Tongue (tissue), 2 donors: Measurements from ENCODE around the gene TMCO6. TPM values are rescaled to one million over a fixed set of nuclear protein-coding genes. Genes with fewer than 3 reads are reported as not detected.
"Not testable (repeated sequence)": the region's sequence is repeated elsewhere in the genome, so short reads cannot be mapped to it uniquely, and the experiment has no call there.

Experiments
- DNase-seq: peaks from one replicate; pipeline ENCODE4 v3.0.0-alpha.2; 2015
- total RNA-seq: library from RNA; depleted of rRNA; stranded (reverse); fragments of >200 nt; gene quantifications from one replicate; pipeline ENCODE4 v1.2.3, GENCODE V29; 2014

TMCO6 gene
- total RNA-seq, result 17.8 TPM

GRCh38 chr5:140639148-140639981 is at the start of gene TMCO6:
TSS of gene TMCO6 (plus strand) at chr5:140639451. CDS start at chr5:140639528, 77 bp downstream.
- DNase-seq, result peak; percentile 97

DNA sequence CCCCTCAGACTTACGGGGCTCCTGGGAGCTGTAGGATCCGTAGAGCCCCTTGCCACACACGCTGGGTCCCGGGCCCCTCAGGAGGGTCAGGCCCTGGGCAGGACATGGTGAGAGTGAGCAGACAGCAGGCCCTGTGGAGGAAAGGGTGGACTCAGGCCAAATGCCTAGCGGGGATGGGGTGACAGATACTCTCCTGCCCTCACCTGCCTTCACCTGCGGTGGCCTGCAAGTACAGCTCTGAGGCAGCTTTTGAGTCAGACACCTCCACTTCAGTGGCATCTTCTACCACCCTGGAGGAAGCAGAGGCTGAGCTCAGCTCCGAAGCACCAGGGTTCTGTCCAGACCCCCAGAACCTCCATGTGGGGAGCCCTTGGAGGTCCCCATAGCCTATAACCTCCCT is 48.4 kb upstream of the TMCO6 start:
- no peak for DNase-seq

- DNase-seq, result no peak
Observed at GRCh38 chr5:140591747-140592372, 47.4 kb upstream of the TMCO6 start.

DNA sequence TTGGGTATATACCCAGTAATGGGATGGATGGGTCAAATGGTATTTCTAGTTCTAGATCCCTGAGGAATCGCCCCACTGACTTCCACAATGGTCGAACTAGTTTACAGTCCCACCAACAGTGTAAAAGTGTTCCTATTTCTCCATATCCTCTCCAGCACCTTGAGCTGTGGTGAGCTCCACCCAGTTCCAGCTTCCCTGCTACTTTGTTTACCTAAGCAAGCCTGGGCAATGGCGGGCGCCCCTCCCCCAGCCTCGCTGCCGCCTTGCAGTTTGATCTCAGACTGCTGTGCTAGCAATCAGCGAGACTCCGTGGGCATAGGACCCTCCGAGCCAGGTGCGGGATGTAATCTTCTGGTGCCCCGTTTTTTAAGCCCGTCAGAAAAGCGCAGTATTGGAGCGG is 46.2 kb upstream of the TMCO6 start:
- DNase-seq, result not testable (repeated sequence)

- no peak for DNase-seq
Observed at GRCh38 chr5:140594169-140594568, 45.1 kb upstream of the TMCO6 start.

- DNase-seq, result peak; percentile 35
Observed at GRCh38 chr5:140595538-140596300, 43.5 kb upstream of the TMCO6 start.

DNA sequence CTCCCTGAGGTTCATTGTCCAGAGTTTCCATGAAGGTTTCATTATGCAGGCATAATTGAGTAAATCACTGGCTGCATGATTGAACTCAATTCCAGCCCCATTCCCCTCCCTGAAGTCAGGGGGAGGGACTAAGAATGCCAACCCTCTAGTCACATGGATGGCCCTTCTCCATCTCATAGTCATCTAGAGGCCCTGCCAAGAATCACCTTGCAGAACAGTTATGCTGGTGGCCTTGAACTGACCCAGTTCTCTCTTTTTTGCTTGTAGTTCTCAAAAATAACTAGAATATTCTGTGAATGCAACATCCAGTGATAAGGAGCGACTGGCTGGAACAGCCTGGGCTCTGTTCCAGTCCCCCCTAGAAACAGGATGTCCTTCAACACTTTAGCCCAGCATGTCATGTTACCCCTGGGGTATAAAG is 42.9 kb upstream of the TMCO6 start:
- no peak for DNase-seq

- DNase-seq, result no peak
Observed at GRCh38 chr5:140598836-140599235, 40.4 kb upstream of the TMCO6 start.

GRCh38 chr5:140600096-140600495 is 39.2 kb upstream of the TMCO6 start:
- DNase-seq, result no peak

GRCh38 chr5:140602147-140602546 is 37.1 kb upstream of the TMCO6 start:
- DNase-seq, result no peak

DNA sequence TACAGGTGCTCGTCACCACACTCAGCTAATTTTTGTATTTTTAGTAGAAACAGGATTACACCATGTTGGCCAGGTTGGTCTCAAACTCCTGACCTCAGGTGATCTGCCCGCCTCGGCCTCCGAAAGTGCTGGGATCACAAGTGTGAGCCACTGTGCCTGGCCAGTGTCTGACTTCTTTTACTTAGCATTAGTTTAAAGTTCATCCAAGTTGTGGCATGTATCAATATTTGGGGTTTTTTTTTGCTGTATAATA is 35.9 kb upstream of the TMCO6 start:
- not testable (repeated sequence) for DNase-seq

DNA sequence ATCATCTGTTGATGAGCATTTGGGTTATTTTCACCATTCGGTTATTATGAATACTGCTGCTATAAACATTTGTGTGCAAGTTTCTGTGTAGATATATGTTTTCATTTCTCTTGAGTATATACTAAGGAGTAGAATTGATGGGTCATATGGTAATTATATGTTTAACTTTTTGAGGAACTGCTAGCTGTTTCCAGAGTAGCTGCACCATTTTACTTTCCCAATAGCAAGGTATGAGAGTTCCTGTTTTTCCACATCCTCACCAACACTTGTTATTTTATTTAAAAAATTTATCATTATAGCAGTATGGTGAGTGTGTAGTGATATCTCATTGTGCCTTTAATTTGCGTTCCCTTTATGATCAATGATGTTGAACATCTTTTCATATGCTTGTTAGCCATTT is 35.5 kb upstream of the TMCO6 start:
- no peak for DNase-seq

DNA sequence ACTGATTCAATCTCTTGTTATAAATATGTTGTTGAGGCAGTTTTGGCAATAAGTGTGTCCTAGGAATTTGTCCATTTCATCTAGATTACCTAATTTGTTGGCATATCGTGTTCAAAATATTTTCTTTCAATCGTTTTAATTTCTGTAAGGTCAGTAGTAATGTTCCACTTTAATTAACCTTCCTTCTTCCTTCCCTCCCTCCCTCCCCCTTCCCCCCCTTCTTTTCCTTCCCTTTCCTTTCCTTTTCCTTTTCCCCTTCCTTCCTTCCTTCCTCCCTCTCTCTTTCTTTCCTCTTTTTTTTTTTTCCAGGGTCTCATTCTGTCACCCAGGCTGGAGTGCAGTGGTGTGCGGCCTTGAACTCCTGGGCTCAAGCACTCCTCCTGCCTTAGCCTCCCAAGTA is 33.4 kb upstream of the TMCO6 start:
- DNase-seq, result no peak

DNA sequence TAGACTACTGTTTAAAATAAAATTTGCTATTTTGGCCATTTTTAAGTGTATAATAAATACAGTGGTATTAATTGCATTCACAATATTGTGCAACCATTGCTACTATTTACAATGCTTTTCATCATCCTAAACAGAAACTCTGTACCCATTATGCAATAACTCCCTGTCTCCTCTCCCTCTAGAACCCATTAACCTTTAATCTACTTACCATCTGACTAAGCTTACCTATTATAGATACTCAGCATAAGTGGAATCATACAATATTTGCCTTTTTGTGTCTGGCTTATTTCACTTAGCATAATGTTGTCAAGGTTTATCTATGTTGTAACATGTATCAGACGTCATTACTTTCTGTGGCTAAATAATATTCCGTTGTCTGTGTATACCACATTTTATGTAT is 32.2 kb upstream of the TMCO6 start:
- no peak for DNase-seq

DNA sequence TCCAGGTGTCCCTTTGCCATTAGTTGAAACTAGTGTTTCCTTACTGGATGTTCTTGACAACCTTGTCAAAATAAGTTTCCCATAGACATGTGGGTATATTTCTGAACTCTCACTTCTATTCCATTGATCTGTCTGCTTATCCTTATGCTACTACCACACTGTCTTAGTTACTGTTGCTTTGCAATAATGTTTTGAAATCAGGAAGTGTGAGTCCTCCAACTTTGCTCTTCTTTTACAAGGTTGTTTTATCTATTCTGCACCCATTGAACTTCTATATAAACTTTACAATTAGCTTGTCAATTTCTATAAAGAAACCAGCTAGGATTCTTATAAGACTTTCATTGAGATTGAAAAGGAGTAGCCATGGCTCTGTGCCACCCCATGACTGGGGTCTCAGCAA is 30.5 kb upstream of the TMCO6 start:
- DNase-seq, result no peak

- no peak for DNase-seq
Observed at GRCh38 chr5:140609126-140609525, 30.1 kb upstream of the TMCO6 start.

- DNase-seq, result no peak
Observed at GRCh38 chr5:140611020-140611521, 28.2 kb upstream of the TMCO6 start.

DNA sequence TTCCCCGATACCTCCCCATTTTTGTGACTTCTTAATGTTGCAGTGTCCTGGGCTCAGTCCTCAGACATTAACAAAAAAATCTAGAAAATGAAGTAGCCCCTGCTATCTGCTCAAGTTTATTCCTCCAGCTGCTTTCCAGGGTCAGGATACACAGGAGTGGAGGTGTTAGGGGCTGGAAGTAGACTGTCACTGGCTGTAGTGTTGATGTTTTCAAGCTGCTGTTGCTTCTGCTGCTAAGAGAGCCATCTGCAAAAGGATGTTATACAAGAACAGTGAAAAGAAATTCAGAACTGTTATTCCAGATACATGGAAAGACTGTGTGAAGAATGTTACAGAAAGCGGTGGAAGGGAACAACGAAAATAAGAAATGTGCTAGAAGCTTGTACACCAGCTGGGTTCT is 16.9 kb upstream of the TMCO6 start:
- no peak for DNase-seq

DNA sequence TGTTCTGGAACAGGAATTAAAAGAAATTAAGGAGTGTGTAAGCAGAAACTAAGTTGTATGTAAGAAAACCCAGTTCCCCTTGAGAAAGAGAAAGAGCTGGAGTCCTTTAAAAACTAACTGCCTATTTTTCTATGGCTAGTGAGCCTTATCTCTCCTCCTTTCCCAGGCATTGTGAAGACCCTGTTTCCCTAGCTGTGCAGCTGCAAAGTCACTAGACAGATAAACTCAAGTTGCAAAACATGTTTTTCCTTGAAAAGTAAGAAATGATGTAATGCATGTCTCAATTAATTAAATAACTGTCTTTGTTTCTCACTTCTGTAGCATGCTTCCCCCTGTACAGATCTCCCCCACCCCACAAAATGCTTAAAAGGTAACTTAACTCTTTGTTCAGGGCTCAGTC is 16.2 kb upstream of the TMCO6 start:
- DNase-seq, result not testable (repeated sequence)

DNA sequence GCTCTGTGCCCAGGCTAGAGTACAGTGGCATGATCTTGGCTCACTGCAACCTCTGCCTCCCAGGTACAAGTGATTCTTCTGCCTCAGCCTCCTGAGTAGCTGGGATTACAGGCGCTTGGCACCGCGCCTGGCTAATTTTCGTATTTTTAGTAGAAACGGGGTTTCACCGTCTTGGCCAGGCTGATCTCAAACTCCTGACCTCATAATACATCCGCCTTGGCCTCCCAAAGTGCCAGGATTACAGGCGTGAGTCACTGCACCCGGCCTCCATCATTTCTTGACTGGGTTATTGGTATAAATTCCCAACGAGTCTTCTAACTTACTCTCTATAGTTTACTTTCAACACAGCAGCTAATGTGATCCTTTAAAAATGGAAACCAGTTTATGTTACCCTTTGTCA is 14.4 kb upstream of the TMCO6 start:
- not testable (repeated sequence) for DNase-seq

DNA sequence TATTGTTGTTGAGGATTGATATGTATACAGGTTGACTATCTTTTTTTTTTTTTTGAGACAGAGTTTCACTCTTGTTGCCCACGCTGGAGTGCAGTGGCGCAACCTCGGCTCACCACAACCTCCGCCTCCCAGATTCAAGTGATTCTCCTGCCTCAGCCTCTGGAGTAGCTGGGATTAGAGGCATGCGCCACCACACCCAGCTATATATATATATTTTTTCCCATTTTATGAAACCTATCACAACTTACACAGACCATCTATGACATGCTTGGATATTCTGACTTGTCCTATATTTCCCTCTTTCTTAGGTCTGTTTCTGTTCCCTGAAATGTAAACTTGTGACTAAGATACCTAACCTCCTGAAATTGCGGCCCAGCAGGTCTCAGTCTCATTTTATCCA is 11.3 kb upstream of the TMCO6 start:
- DNase-seq, result no peak

- no peak for DNase-seq
Observed at GRCh38 chr5:140628711-140629110, 10.5 kb upstream of the TMCO6 start.
